Activated T-cell treated with anti-CD3 and anti-CD28 coated beads for 1 hour (primary cell): ENCODE results near the gene SAMD8.
"Not testable (repeated sequence)": the region's sequence is repeated elsewhere in the genome, so short reads cannot be mapped to it uniquely, and the experiment has no call there.

Experiments used
- DNase-seq: peaks from one replicate; pipeline ENCODE4 v3.0.0-alpha.2; 2020; ENCODE audit warnings: low read depth

The SAMD8 gene

GRCh38 chr10:75107756-75108683 is 3.4 kb upstream of the SAMD8 start:
- no peak for DNase-seq

- DNase-seq = no peak
Observed at GRCh38 chr10:75108684-75109458, 2.6 kb upstream of the SAMD8 start.

- DNase-seq = no peak
Observed at GRCh38 chr10:75109459-75109778, 2.0 kb upstream of the SAMD8 start.

- no peak for DNase-seq
Observed at GRCh38 chr10:75110006-75110632, 1.3 kb upstream of the SAMD8 start.

GRCh38 chr10:75111907-75112679 is 637 bp downstream of the SAMD8 start:
- DNase-seq = peak; percentile 18

GRCh38 chr10:75115137-75115536 is 3.7 kb downstream of the SAMD8 start:
- DNase-seq = no peak

- not testable (repeated sequence) for DNase-seq
Observed at GRCh38 chr10:75116941-75117775, 5.7 kb downstream of the SAMD8 start.

GRCh38 chr10:75117995-75118394 is 6.5 kb downstream of the SAMD8 start:
- DNase-seq = no peak

- not testable (repeated sequence) for DNase-seq
Observed at GRCh38 chr10:75119444-75120066, 8.1 kb downstream of the SAMD8 start.

- no peak for DNase-seq
Observed at GRCh38 chr10:75121322-75121721, 9.9 kb downstream of the SAMD8 start.

- DNase-seq = no peak
Observed at GRCh38 chr10:75122505-75122904, 11.0 kb downstream of the SAMD8 start.

GRCh38 chr10:75123088-75123682 is 11.7 kb downstream of the SAMD8 start:
- DNase-seq = no peak

GRCh38 chr10:75126277-75126676 is 14.8 kb downstream of the SAMD8 start:
- no peak for DNase-seq

GRCh38 chr10:75127471-75127870 is 16.0 kb downstream of the SAMD8 start:
- no peak for DNase-seq

GRCh38 chr10:75128985-75129384 is 17.5 kb downstream of the SAMD8 start:
- DNase-seq = not testable (repeated sequence)

- DNase-seq = no peak
Observed at GRCh38 chr10:75129537-75129936, 18.1 kb downstream of the SAMD8 start.

GRCh38 chr10:75133701-75134100 is 22.2 kb downstream of the SAMD8 start:
- not testable (repeated sequence) for DNase-seq

- DNase-seq = no peak
Observed at GRCh38 chr10:75136346-75136745, 24.9 kb downstream of the SAMD8 start.

GRCh38 chr10:75137533-75138438 is 26.3 kb downstream of the SAMD8 start:
- DNase-seq = no peak
